Colon (tissue), 2 donors: Measurements from ENCODE around the gene ITGAL.
"Not testable (repeated sequence)": the region's sequence is repeated elsewhere in the genome, so short reads cannot be mapped to it uniquely, and the experiment has no call there.

Experiments used
- FAIRE-seq: peaks from 2 replicates; lab custom pipeline; 2012; peaks lifted over from hg19 to GRCh38; lab: Jason Lieb, UNC
- donor health status: control.
- donor health status: control.

The ITGAL gene

DNA sequence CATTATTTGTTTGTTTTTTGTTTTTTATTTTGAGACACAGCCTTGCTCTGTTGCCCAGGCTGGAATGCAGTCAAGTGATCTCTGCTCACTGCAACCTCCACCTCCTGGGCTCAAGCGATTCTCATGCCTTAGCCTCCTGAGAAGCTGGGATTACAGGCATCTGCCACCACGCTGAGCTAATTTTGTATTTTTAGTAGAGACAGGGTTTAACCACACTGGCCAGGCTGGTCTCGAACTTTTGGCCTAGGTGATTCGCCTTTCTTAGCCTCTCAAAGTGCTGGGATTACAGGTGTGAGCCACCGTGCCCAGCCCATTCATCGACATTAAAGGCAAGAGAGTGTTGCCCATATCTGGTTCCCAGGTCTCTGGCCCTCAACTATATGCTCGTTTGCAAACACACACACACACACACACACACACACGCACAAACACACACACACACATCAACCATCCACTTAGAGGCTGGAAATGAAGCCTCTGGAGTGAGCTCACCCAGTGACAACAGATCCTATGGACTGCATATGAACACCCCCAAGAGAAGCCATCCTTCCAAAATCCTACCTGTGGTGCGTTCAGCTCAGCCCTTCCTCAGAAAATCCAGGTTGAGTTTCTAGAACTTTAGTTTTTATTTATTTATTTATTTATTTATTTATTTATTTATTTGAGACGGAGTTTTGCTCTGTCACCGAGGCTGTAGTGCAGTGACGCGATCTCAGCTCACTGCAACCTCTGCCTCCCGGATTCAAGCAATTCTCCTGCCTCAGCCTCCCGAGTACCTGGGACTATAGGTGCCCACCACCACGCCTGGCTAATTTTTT, 14.6 kb upstream of the ITGAL start:
- no peak for FAIRE-seq

DNA sequence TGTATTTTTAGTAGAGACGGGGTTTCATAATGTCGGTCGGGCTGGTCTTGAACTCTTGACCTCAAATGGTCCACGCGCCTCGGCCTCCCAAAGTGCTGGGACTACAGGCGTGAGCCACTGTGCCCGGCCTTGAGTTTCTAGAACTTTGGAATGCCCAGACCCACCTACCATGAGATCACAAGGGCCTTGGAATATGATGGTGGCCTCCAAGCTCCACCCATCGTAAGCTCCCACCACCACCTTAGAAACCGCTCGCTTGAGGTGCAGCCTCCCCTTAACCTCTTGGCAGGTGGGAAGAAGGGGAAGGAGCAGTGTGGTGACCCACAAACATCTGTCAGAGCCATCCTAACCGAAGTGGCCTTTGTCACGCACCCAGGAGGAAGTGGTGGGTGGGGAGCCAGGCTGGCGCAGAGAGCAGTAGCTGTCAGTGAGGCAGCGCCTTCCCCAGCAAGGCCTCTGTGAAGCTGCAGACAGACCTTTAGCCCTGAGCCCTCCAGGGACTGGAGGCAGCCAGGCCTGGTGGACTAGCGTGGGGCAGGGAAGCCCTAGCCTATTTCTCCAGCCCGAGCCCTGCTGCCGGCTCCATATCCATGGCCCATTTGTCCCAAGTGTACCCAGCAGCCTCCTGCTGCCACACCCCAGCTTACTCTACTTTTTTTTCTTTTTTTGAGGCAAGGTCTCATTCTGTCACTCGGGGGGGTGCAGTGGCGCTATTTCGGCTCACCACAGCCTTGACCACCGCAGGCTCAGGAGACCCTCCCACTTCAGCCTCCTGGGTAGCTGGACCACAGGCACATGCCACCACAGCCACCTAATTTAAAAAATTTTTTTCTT, 13.8 kb upstream of the ITGAL start:
- FAIRE-seq, result no peak

DNA sequence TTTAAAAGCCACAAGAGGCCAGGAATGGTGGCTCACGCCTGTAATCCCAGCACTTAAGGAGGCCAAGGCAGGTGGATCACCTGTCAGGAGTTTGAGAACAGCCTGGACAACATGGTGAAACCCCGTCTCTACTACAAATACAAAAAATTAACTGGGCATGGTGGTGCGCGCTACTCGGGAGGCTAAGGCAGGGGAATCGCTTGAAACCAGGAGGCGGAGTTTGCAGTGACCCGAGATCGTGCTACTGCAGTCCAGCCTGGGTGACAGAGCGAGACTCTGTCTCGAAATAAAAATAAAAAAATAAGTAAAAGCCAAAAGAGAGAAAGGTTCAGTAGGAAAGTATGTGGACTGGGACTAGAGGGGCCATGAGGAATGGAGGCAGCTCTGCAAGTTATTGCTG, 13.1 kb upstream of the ITGAL start:
- no peak for FAIRE-seq

GRCh38 chr16:30461426-30461825, 11.1 kb upstream of the ITGAL start:
- FAIRE-seq, result not testable (repeated sequence)

GRCh38 chr16:30464078-30464477, 8.5 kb upstream of the ITGAL start:
- no peak for FAIRE-seq

DNA sequence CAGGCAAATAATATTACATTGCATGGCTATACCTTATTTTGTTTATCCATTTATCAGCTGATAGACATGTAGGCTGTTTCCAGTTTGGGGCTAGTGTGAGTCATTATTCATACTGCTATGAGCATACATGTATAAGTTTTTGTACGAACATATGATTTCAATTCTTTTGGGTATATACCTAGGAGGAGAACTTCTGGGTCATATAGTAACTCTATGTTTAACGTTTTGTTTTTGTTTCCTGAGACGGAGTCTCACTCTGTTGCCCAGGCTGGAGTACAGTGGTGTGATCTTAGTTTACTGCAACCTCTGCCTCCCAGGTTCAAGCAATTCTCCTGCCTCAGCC, 2.4 kb upstream of the ITGAL start:
- no peak for FAIRE-seq

GRCh38 chr16:30470632-30470995, 1.9 kb upstream of the ITGAL start:
- no peak for FAIRE-seq

GRCh38 chr16:30473231-30474073, 910 bp downstream of the ITGAL start:
- FAIRE-seq, result no peak

DNA sequence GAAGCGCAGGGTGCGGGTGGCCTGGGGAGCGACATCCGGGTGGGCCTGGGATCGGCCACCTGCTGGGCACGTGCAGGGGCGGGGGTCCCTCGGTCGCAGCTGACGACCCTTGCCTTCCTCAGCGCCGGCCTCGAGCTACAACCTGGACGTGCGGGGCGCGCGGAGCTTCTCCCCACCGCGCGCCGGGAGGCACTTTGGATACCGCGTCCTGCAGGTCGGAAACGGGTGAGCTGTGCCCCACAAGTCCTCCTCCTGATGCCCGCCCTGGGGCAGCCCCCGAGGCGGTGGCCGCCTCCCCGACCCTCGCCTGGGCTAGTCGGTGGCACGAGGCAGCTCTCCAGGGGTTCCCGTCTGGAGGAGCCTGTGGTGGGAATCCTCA, 1.5 kb downstream of the ITGAL start:
- no peak for FAIRE-seq

- FAIRE-seq, result no peak
Measured at GRCh38 chr16:30474684-30475083, 2.1 kb downstream of the ITGAL start.

DNA sequence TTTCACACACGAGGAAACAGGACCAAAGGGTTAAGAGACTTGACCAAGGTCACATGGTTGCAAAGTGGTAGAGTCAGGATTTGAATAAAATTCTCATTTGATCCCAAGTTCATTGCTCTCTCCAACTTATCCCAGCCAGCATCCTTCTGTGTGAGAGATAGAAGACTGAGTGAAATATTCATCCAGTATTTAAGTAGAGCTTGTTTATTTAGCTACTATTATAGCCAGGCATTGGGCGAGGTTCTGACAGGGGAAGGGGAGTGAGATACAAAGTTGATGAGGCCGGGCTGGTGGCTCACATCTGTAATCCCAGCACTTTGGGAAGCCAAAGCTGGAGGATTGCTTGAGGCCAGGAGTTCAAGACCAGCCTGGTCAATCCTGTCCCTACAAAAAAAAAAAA, 4.4 kb downstream of the ITGAL start:
- no peak for FAIRE-seq

GRCh38 chr16:30477773-30478172, 5.2 kb downstream of the ITGAL start:
- not testable (repeated sequence) for FAIRE-seq

DNA sequence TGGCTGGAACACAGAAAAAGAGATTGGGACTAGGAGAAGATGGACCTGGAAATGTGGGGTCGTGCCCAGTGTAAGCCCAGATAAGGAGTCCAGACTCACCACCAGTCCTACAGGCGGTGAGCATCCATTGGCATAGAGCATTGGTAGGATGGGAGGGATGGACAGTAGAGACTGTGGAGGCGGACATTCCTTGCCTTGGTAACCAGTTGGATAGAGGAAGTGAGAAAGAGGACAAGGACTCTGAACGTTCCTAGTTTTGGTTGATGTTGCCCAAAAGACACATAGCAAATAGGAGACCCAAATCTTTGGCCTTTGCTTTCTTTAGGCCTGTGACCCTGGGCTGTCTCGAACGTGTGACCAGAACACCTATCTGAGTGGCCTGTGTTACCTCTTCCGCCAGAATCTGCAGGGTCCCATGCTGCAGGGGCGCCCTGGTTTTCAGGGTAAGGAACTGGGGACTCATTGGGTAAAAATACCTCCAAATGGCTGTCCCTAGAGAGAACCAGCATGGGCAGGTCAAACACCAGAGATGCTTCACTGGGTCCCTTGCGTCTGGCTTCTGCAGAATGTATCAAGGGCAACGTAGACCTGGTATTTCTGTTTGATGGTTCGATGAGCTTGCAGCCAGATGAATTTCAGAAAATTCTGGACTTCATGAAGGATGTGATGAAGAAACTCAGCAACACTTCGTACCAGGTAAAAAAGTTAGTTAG, 6.4 kb downstream of the ITGAL start:
- FAIRE-seq, result no peak

DNA sequence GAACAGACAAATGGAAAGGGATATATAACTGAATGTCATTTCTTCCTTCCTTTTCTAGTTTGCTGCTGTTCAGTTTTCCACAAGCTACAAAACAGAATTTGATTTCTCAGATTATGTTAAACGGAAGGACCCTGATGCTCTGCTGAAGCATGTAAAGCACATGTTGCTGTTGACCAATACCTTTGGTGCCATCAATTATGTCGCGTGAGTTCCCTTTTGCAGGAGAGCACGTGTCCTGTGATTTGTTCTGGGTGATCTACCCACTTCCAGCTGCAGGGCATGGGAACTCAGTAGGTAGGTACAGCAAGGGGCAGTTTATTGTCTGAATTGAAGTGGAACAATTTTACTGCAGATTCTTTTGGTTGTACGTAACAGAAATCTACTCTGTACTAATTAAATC, 8.8 kb downstream of the ITGAL start:
- no peak for FAIRE-seq

DNA sequence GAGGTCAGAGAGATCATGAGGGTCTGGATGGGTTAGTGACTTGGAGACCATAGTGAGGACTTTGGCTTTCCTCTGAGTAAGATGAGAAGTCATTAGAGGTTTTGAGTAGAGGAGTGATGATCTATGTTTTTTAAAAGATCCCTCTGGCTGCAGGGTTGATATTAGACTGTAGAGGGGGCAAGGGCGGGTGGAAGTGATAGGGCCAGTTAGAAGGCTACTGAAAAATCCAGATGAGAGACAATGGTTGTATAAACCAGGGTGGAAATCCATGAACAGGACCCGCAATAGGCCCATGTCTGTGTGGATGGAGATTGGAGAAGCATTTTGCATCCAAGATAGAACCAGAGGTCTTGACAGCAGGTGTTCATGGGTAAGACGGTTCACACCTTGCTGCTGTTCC, 9.8 kb downstream of the ITGAL start:
- FAIRE-seq, result no peak

- no peak for FAIRE-seq
Measured at GRCh38 chr16:30484887-30485286, 12.3 kb downstream of the ITGAL start.

- no peak for FAIRE-seq
Measured at GRCh38 chr16:30485818-30486436, 13.4 kb downstream of the ITGAL start.

DNA sequence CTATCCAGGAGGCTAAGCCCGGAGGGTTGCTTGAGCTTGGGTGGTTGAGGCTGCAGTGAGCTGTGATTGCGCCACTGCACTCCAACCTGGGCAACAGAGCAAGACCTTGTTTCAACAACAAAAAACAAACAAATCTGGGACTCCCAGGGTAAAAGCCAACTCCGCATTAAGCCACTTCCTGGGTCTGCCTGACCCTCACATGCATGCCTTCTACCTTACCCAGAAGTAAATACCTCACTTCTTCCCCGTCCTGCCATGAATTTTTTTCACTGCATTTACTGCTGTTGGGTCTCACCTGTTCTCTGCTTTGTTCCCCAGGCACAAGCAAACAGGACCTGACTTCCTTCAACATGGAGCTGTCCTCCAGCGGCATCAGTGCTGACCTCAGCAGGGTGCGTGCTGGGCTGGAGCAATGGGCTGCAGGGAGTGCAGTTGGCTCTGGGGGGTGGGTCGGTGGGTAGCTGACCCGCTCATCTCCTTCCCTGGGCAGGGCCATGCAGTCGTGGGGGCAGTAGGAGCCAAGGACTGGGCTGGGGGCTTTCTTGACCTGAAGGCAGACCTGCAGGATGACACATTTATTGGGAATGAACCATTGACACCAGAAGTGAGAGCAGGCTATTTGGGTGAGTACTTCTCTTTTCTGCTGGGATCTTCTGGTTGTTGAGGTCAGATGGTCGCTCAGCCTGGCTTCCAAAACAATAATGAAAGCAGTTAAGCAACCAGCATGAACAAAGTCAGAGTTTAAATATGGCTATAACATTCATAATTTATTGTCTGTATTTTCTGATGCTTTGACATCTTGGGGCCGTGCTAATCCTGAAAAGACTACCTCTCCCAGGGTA, 16.4 kb downstream of the ITGAL start:
- FAIRE-seq, result no peak

GRCh38 chr16:30490210-30490609, 17.7 kb downstream of the ITGAL start:
- no peak for FAIRE-seq

DNA sequence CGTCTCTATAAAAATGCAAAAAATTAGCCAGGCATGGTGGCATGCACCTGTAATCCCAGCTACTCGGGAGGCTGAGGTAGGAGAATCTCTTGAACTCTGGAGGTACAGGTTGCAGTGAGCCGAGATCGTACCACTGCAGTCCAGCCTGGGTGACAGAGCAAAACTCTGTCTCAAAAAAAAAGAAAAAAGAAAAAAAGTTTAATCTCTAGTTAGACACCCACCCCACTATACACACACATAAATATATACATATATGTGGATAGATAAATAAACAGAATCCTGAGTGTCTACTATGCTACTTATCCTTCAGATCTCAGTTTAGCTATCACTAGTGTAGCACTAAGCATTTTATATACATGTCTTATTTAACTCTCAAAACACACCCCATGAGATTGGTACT, 18.7 kb downstream of the ITGAL start:
- no peak for FAIRE-seq
